Gastrocnemius medialis (tissue), 4 donors: Measurements from ENCODE around the gene LCK.

ENCODE experiments used
- POLR2A ChIP-seq, 2 donors: fragments of 450-650 bp; IDR thresholded peaks; one replicate each; pipeline ENCODE4 v1.6.1; 2017; ENCODE audit warnings: antibody characterized with exemption in 2 of 2, mild to moderate bottlenecking in 2 of 2, moderate library complexity in 2 of 2
- TF ChIP-seq, protein P1 (sequence below), 5 experiments: fragments of 450-650 bp in 3 of 5; fragments of 200-600 bp in 2 of 5; sonication (generic) in 2 of 5; IDR thresholded peaks in 4 of 5; conservative IDR thresholded peaks in 1 of 5; 1 replicate in 4 of 5; 2 replicates in 1 of 5; pipeline ENCODE4 v1.5.1; 2016 to 2019; ENCODE audit warnings: antibody characterized with exemption in 5 of 5, mild to moderate bottlenecking in 3 of 5, moderate library complexity in 3 of 5

DNA sequence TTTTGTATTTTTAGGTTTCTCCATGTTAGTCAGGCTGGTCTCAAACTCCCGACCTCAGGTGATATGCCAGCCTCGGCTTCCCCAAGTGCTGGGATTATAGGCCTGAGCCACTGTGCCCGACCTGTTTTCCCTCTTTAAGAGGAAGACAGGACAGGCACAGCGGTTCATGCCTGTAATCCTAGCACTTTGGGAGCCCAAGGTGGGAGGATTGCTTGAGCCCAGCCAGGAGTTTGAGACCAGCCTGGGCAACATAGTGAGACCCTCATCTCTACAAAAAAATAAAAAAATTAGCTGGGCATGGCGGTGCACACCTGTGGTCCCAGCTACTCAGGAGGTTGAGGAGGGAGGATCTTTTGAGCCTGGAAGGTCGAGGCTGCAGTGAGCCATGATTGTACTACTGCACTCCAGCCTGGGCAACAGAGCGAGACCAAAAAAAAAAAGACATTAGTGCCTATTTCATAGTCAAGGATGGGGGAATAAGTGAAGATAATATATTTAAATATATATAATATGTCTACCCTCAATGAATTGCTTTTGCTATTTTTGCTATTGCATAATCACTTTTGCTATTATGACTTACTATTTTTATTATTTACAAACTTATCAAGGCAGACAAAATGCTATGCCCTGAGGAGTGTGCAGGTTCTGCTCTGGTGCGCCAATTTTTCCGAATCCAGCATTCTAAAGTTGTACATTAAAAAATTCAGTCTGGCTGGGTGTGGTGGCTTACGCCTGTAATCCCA is 67.2 kb downstream of the LCK start:
- TF ChIP-seq, protein P1, sequence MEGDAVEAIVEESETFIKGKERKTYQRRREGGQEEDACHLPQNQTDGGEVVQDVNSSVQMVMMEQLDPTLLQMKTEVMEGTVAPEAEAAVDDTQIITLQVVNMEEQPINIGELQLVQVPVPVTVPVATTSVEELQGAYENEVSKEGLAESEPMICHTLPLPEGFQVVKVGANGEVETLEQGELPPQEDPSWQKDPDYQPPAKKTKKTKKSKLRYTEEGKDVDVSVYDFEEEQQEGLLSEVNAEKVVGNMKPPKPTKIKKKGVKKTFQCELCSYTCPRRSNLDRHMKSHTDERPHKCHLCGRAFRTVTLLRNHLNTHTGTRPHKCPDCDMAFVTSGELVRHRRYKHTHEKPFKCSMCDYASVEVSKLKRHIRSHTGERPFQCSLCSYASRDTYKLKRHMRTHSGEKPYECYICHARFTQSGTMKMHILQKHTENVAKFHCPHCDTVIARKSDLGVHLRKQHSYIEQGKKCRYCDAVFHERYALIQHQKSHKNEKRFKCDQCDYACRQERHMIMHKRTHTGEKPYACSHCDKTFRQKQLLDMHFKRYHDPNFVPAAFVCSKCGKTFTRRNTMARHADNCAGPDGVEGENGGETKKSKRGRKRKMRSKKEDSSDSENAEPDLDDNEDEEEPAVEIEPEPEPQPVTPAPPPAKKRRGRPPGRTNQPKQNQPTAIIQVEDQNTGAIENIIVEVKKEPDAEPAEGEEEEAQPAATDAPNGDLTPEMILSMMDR (IDR thresholded peaks at IDR 0.05 in 4 of 5, conservative IDR thresholded peaks at IDR 0.05 in 1 of 5), result no peak
- TF ChIP-seq POLR2A (IDR thresholded peaks at IDR 0.05), result no peak
